H1 (cell line): ENCODE measurements around the gene MIS18BP1. TPM values are rescaled to one million over a fixed set of nuclear protein-coding genes. Genes with fewer than 3 reads are reported as not detected.

ENCODE experiments used
- CTCF ChIA-PET: fragments of 300-600 bp; sonication (Branson Sonifier 250); formaldehyde crosslinking; loops from one replicate; lab custom pipeline; 2021; ENCODE audit not compliant: partially characterized antibody; lab: Charles Lee
- POLR2A ChIA-PET: fragments of 300-600 bp; sonication (Branson Sonifier 250); formaldehyde crosslinking; loops from one replicate; lab custom pipeline; 2021; ENCODE audit warnings: inconsistent platforms; ENCODE audit not compliant: partially characterized antibody; lab: Charles Lee
- DNase-seq, 2 experiments: peaks; one replicate each; pipeline versions ENCODE4 v3.0.0 to v3.0.0-alpha.2; 2010 to 2022; ENCODE audit warnings: low spot score in 2 of 2, low read depth in 1 of 2, mixed read lengths in 1 of 2
- FAIRE-seq: peaks from 2 replicates; lab custom pipeline; 2011; peaks lifted over from hg19 to GRCh38; lab: Jason Lieb, UNC
- H2AFZ ChIP-seq: 2 replicates; pipeline ENCODE4 v1.8.1; 2012; ENCODE audit warnings: low read length, inconsistent platforms
- H2AK5ac ChIP-seq: 2 replicates; pipeline ENCODE4 v1.6.1; 2013; ENCODE audit warnings: low read depth, low read length
- H2BK120ac ChIP-seq: replicated peaks from 2 replicates; pipeline ENCODE3; 2013; ENCODE audit warnings: low read depth, low read length, inconsistent platforms
- H2BK12ac ChIP-seq: 2 replicates; pipeline ENCODE4 v1.6.1; 2013; ENCODE audit warnings: low read depth, low read length
- H2BK15ac ChIP-seq: 2 replicates; pipeline ENCODE4 v1.6.1; 2013; ENCODE audit warnings: low read length
- H2BK20ac ChIP-seq: 2 replicates; pipeline ENCODE4 v1.6.1; 2013; ENCODE audit warnings: low read length
- H2BK5ac ChIP-seq: 2 replicates; pipeline ENCODE4 v1.6.1; 2013; ENCODE audit warnings: low read depth, low read length
- H3K14ac ChIP-seq: 2 replicates; pipeline ENCODE4 v1.6.1; 2013; ENCODE audit warnings: inconsistent platforms; ENCODE audit not compliant: insufficient read length
- H3K18ac ChIP-seq: 2 replicates; pipeline ENCODE4 v1.6.1; 2013; ENCODE audit warnings: low read length; ENCODE audit errors: extremely low read depth
- H3K23ac ChIP-seq: 2 replicates; pipeline ENCODE4 v1.6.1; 2013; ENCODE audit warnings: inconsistent platforms; ENCODE audit not compliant: insufficient read length
- H3K23me2 ChIP-seq: 2 replicates; pipeline ENCODE4 v1.6.1; 2013; ENCODE audit warnings: low read depth, low read length
- H3K27ac ChIP-seq: 2 replicates; pipeline ENCODE4 v1.6.1; 2011; ENCODE audit warnings: low read depth, low read length, inconsistent platforms
- H3K27me3 ChIP-seq, 4 experiments: replicated peaks in 1 of 4; 1 replicate in 1 of 4; 2 replicates in 3 of 4; pipeline versions ENCODE4 v1.6.1 to v1.8.1; 2011 to 2013; ENCODE audit warnings: low read length in 3 of 4, mild to moderate bottlenecking in 3 of 4, inconsistent platforms in 2 of 4, mixed read lengths in 2 of 4, moderate library complexity in 1 of 4; ENCODE audit not compliant: control insufficient read depth in 3 of 4, insufficient read depth in 3 of 4; ENCODE audit errors: extremely low read depth in 1 of 4
- H3K36me3 ChIP-seq, 4 experiments: 2 replicates each; pipeline versions ENCODE4 v1.6.1 to v1.8.1; 2011 to 2013; ENCODE audit warnings: mild to moderate bottlenecking in 4 of 4, low read length in 3 of 4, moderate library complexity in 2 of 4, control low read depth in 1 of 4, inconsistent platforms in 1 of 4; ENCODE audit not compliant: insufficient read depth in 4 of 4, control insufficient read depth in 2 of 4
- H3K4ac ChIP-seq: replicated peaks from 2 replicates; pipeline ENCODE3; 2013; ENCODE audit warnings: low read length, low read depth, mixed read lengths, inconsistent platforms; ENCODE audit not compliant: insufficient read length
- H3K4me1 ChIP-seq, 4 experiments: replicated peaks in 1 of 4; 1 replicate in 1 of 4; 2 replicates in 3 of 4; pipeline versions ENCODE4 v1.6.1 to v1.8.1; 2011 to 2013; ENCODE audit warnings: low read length in 3 of 4, inconsistent platforms in 2 of 4, mixed read lengths in 1 of 4; ENCODE audit not compliant: insufficient read depth in 4 of 4, control insufficient read depth in 3 of 4
- H3K4me2 ChIP-seq, 2 experiments: 2 replicates each; pipeline versions ENCODE4 v1.6.1 to v1.8.1; 2011 to 2013; ENCODE audit warnings: low read depth in 2 of 2, low read length in 2 of 2, control low read depth in 1 of 2, inconsistent platforms in 1 of 2, mild to moderate bottlenecking in 1 of 2; ENCODE audit not compliant: insufficient read depth in 1 of 2
- H3K4me3 ChIP-seq, 4 experiments: fragments of 200-600, 300-600 bp in 1 of 4; sonication (generic), shearing (Covaris generic), sonication (Bioruptor Twin) in 1 of 4; 2 replicates each; pipeline versions ENCODE4 v1.5.1 to v1.8.1; 2011 to 2016; ENCODE audit warnings: low read length in 4 of 4, low read depth in 3 of 4, control low read depth in 2 of 4, inconsistent platforms in 2 of 4, mild to moderate bottlenecking in 2 of 4, mixed read lengths in 1 of 4, moderate library complexity in 1 of 4; ENCODE audit not compliant: insufficient read depth in 2 of 4; ENCODE audit errors: extremely low read depth in 1 of 4
- H3K56ac ChIP-seq: replicated peaks from 2 replicates; pipeline ENCODE3; 2013; ENCODE audit warnings: low read depth, mild to moderate bottlenecking, mixed read lengths, low read length, inconsistent platforms; ENCODE audit not compliant: insufficient read length
- H3K79me1 ChIP-seq: 2 replicates; pipeline ENCODE4 v1.6.1; 2013; ENCODE audit warnings: low read depth, low read length, control low read depth
- H3K79me2 ChIP-seq, 2 experiments: 2 replicates each; pipeline versions ENCODE4 v1.6.1 to v1.8.1; 2012 to 2013; ENCODE audit warnings: low read length in 2 of 2, mild to moderate bottlenecking in 2 of 2, inconsistent platforms in 1 of 2; ENCODE audit not compliant: insufficient read depth in 2 of 2, control insufficient read depth in 1 of 2
- H3K9ac ChIP-seq, 4 experiments: replicated peaks in 1 of 4; 1 replicate in 1 of 4; 2 replicates in 3 of 4; pipeline versions ENCODE4 v1.6.1 to v1.8.1; 2011 to 2013; ENCODE audit warnings: low read depth in 3 of 4, low read length in 3 of 4, control low read depth in 2 of 4, mild to moderate bottlenecking in 2 of 4, moderate library complexity in 2 of 4, inconsistent platforms in 1 of 4; ENCODE audit errors: extremely low read depth in 1 of 4
- H3K9me3 ChIP-seq, 2 experiments: 2 replicates each; pipeline versions ENCODE4 v1.6.1 to v1.8.1; 2012 to 2013; ENCODE audit warnings: mild to moderate bottlenecking in 2 of 2, moderate library complexity in 2 of 2, control low read depth in 1 of 2, inconsistent platforms in 1 of 2, low read depth in 1 of 2, low read length in 1 of 2, mixed read lengths in 1 of 2; ENCODE audit not compliant: insufficient read depth in 2 of 2
- H4K20me1 ChIP-seq, 2 experiments: replicated peaks in 1 of 2; 2 replicates each; pipeline versions ENCODE3 to v1.8.1; 2011 to 2013; ENCODE audit warnings: inconsistent platforms in 2 of 2, low read length in 2 of 2, mild to moderate bottlenecking in 1 of 2; ENCODE audit not compliant: insufficient read depth in 2 of 2, control insufficient read depth in 1 of 2
- H4K5ac ChIP-seq: 2 replicates; pipeline ENCODE4 v1.6.1; 2013; ENCODE audit warnings: low read length, low read depth, mixed read lengths, inconsistent platforms; ENCODE audit not compliant: insufficient read length
- H4K8ac ChIP-seq: 2 replicates; pipeline ENCODE4 v1.8.0; 2013; ENCODE audit warnings: mild to moderate bottlenecking, moderate library complexity, low read length, inconsistent platforms; ENCODE audit not compliant: insufficient read depth; ENCODE audit errors: extremely low read depth
- H4K91ac ChIP-seq: replicated peaks from 2 replicates; pipeline ENCODE3; 2013; ENCODE audit warnings: low read length, mixed read lengths, inconsistent platforms; ENCODE audit not compliant: insufficient read length
- BRCA1 ChIP-seq: IDR thresholded peaks from 2 replicates; pipeline ENCODE4 v1.6.1; 2012; ENCODE audit warnings: low read depth, low read length, improper control_type of control experiment
- CBX5 ChIP-seq: fragments of 300-800, 300-1000 bp; sonication (generic); IDR thresholded peaks from 2 replicates; pipeline ENCODE4 v1.7.1; 2016; ENCODE audit warnings: antibody characterized with exemption, low read length, low read depth
- HDAC2 ChIP-seq, 2 experiments: fragments of 300-600 bp in 1 of 2; sonication (generic) in 1 of 2; IDR thresholded peaks; 2 replicates each; pipeline ENCODE4 v1.6.1; 2011 to 2012; ENCODE audit warnings: low read depth in 2 of 2, low read length in 2 of 2, mild to moderate bottlenecking in 2 of 2, moderate library complexity in 2 of 2, borderline replicate concordance in 1 of 2, inconsistent platforms in 1 of 2
- PHF8 ChIP-seq: fragments of 200-600 bp; sonication (generic); conservative IDR thresholded peaks from 2 replicates; pipeline ENCODE4 v1.7.1; 2012; ENCODE audit warnings: low read depth, mild to moderate bottlenecking, inconsistent platforms, low read length, moderate library complexity
- SUZ12 ChIP-seq: fragments of 200-600 bp; sonication (generic); IDR thresholded peaks from 2 replicates; pipeline ENCODE4 v1.6.1; 2012; ENCODE audit warnings: mild to moderate bottlenecking, inconsistent platforms, low read length, moderate library complexity, mixed read lengths
- TAF1 ChIP-seq: IDR thresholded peaks from 2 replicates; pipeline ENCODE4 v1.6.1; 2011; ENCODE audit warnings: mild to moderate bottlenecking, low read depth, low read length
- polyA plus RNA-seq, 7 experiments: library from polyadenylated mRNA; depleted of rRNA in 3 of 7; stranded (reverse) in 5 of 7; unstranded in 2 of 7; fragments of >200 nt in 5 of 7; fragments of 200-250 nt in 2 of 7; gene quantifications; 1 replicate in 5 of 7; 2 replicates in 1 of 7; 4 replicates in 1 of 7; pipeline versions ENCODE4 v1.2.1 to v1.2.3, GENCODE V29; 2011 to 2013; ENCODE audit warnings: missing spikeins in 2 of 7, mixed read lengths in 2 of 7
- total RNA-seq: library from RNA; stranded (reverse); fragmentation: NEBNext Ultra II Directional; extraction: Animal tissue kit (Norgen Biotek cat#: 25700); gene quantifications from 2 replicates; pipeline ENCODE4 v1.2.1, GENCODE V29; 2021

Gene MIS18BP1
- total and polyA plus RNA-seq, 2 of the 8 experiments (the other 6 are each of a cell fraction or from before 2014, with no cell fraction given) = 12.8 to 80.5 TPM

GRCh38 chr14:45267071-45267470, 14.1 kb upstream of the MIS18BP1 start:
- H3K23me2 ChIP-seq = no peaks in the 10 kb centered on the region
- H3K9ac ChIP-seq = no peak overlapping the region
- peaks cover 0 to 3% (median 0%) of the 10 kb centered on the region in 4 experiments; a peak in 1 of 7 replicates for H3K4me1 ChIP-seq
- no peak overlapping the region for H2AK5ac ChIP-seq
- H3K18ac ChIP-seq = no peak overlapping the region
- no peak overlapping the region for H2BK20ac ChIP-seq
- H3K4me2 ChIP-seq = no peak overlapping the region
- H3K79me2 ChIP-seq = no peaks in the 10 kb centered on the region
- H2BK5ac ChIP-seq = no peak overlapping the region
- H4K8ac ChIP-seq = no peak overlapping the region
- no peak overlapping the region for H3K4ac ChIP-seq
- no peak for TF ChIP-seq PHF8
- TF ChIP-seq TAF1 = no peak
- no peak for TF ChIP-seq SUZ12
- no peak for TF ChIP-seq HDAC2 (IDR thresholded peaks at IDR 0.05; ENCODE audit: borderline replicate concordance in 1 of 2, low read depth in 2 of 2, low read length in 2 of 2)
- TF ChIP-seq BRCA1 = no peak
- no peak for TF ChIP-seq CBX5
- TF ChIP-seq, all 59 proteins: peak for 0
- Histone ChIP-seq H3K27me3 (no peaks in the 10 kb centered on the region), H3K79me1 (no peaks in the 10 kb centered on the region), H2BK12ac (no peak overlapping the region), H3K4me3 (no peak overlapping the region), H3K36me3 (no peaks in the 10 kb centered on the region), H3K14ac (no peak overlapping the region), H2BK120ac (no peak overlapping the region), H4K5ac (no peak overlapping the region), H4K20me1 (no peaks in the 10 kb centered on the region), H3K9me3 (no peaks in the 10 kb centered on the region), H3K56ac (no peak overlapping the region), H2BK15ac (no peak overlapping the region), H3K27ac (no peak overlapping the region), H2AFZ (no peak overlapping the region), H3K23ac (no peak overlapping the region), H4K91ac (no peak overlapping the region)
- ChIA-PET CTCF (interaction anchor here (1.1 to 7.9 kb wide), 5 partner anchors 11 to 354 kb away, joined by 3 to 85 read pairs (median 16); partner anchors contain the start of gene MIS18BP1), POLR2A (interaction anchor here (0.5 to 0.6 kb wide), 2 partner anchors 106 to 175 kb away, joined by 3 read pairs; no protein-coding TSS in a partner anchor)
- DNase-seq (no peak), FAIRE-seq (no peak)
